ENCODE measurements around the gene ARL15. TPM values are rescaled to one million over a fixed set of nuclear protein-coding genes. Genes with fewer than 3 reads are reported as not detected.

ARL15 gene
- total RNA-seq, 4 donors from 2014 or later: 19.6 to 52.5 (median 30.6) TPM

GRCh38 chr5:54273715-54274114 is 36.7 kb downstream of the ARL15 start:
- TF ChIP-seq CTCF (IDR thresholded peaks at IDR 0.05; ENCODE audit: low read depth): no peak

- no peak for TF ChIP-seq CTCF (IDR thresholded peaks at IDR 0.05; ENCODE audit: low read depth)
Measured at GRCh38 chr5:54272746-54273145, 37.6 kb downstream of the ARL15 start.

- no peak for TF ChIP-seq CTCF (IDR thresholded peaks at IDR 0.05; ENCODE audit: low read depth)
Measured at GRCh38 chr5:54270326-54270725, 40.0 kb downstream of the ARL15 start.

- TF ChIP-seq CTCF (IDR thresholded peaks at IDR 0.05; ENCODE audit: low read depth): no peak
Measured at GRCh38 chr5:54264574-54264973, 45.8 kb downstream of the ARL15 start.

GRCh38 chr5:54263447-54263846 is 46.9 kb downstream of the ARL15 start:
- TF ChIP-seq CTCF (IDR thresholded peaks at IDR 0.05; ENCODE audit: low read depth): no peak

GRCh38 chr5:54261596-54261995 is 48.8 kb downstream of the ARL15 start:
- TF ChIP-seq CTCF (IDR thresholded peaks at IDR 0.05; ENCODE audit: low read depth): no peak

- TF ChIP-seq CTCF (IDR thresholded peaks at IDR 0.05; ENCODE audit: low read depth): no peak
Measured at GRCh38 chr5:54259981-54260380, 50.4 kb downstream of the ARL15 start.
